Effector CD4-positive, alpha-beta T cell (primary cell): ENCODE results near the gene GYPC.

Source experiments
- DNase-seq: peaks from one replicate; pipeline ENCODE4 v3.0.0-alpha.2; 2020

Gene GYPC

GRCh38 chr2:126650994-126651393 lies 5.0 kb upstream of the GYPC start:
- no peak for DNase-seq

GRCh38 chr2:126652323-126652891 lies 3.6 kb upstream of the GYPC start:
- DNase-seq = no peak

- no peak for DNase-seq
Measured at GRCh38 chr2:126653109-126653508, 2.8 kb upstream of the GYPC start.

- DNase-seq = no peak
Measured at GRCh38 chr2:126653761-126654160, 2.2 kb upstream of the GYPC start.

GRCh38 chr2:126655051-126655450 lies 907 bp upstream of the GYPC start:
- no peak for DNase-seq

- peak; percentile 25 for DNase-seq
Measured at GRCh38 chr2:126656431-126657147, 631 bp downstream of the GYPC start.

- DNase-seq = peak; percentile 46
Measured at GRCh38 chr2:126657148-126657635, 1.2 kb downstream of the GYPC start.

GRCh38 chr2:126657636-126658318 lies 1.8 kb downstream of the GYPC start:
- DNase-seq = peak; percentile 63

- no peak for DNase-seq
Measured at GRCh38 chr2:126658319-126658904, 2.5 kb downstream of the GYPC start.

- no peak for DNase-seq
Measured at GRCh38 chr2:126658905-126659561, 3.1 kb downstream of the GYPC start.

GRCh38 chr2:126659562-126660467 lies 3.9 kb downstream of the GYPC start:
- DNase-seq = no peak

GRCh38 chr2:126660971-126661370 lies 5.0 kb downstream of the GYPC start:
- DNase-seq = no peak

GRCh38 chr2:126661702-126662500 lies 5.9 kb downstream of the GYPC start:
- DNase-seq = no peak

GRCh38 chr2:126662621-126663020 lies 6.7 kb downstream of the GYPC start:
- no peak for DNase-seq

- DNase-seq = no peak
Measured at GRCh38 chr2:126663184-126663963, 7.4 kb downstream of the GYPC start.

- DNase-seq = no peak
Measured at GRCh38 chr2:126664234-126664633, 8.3 kb downstream of the GYPC start.

- no peak for DNase-seq
Measured at GRCh38 chr2:126664639-126665038, 8.7 kb downstream of the GYPC start.

GRCh38 chr2:126665483-126665882 lies 9.5 kb downstream of the GYPC start:
- DNase-seq = no peak

GRCh38 chr2:126668254-126668653 lies 12.3 kb downstream of the GYPC start:
- no peak for DNase-seq

- no peak for DNase-seq
Measured at GRCh38 chr2:126669772-126670171, 13.8 kb downstream of the GYPC start.
